Thyroid gland (tissue), 4 donors: ENCODE data around the gene PDXK. TPM values are rescaled to one million over a fixed set of nuclear protein-coding genes. Genes with fewer than 3 reads are reported as not detected.

Experiments
- DNase-seq, 2 donors: peaks; one replicate each; pipeline ENCODE4 v3.0.0-alpha.2; 2019
- H3K27ac ChIP-seq, 3 donors: fragments of 200-600 bp; sonication (generic); 1 replicate in 2 of 3; 2 replicates in 1 of 3; pipeline ENCODE4 v1.5.1; 2016 to 2019; ENCODE audit warnings: mild to moderate bottlenecking in 1 of 3, moderate library complexity in 1 of 3
- H3K27me3 ChIP-seq: fragments of 200-600 bp; sonication (generic); one replicate; pipeline ENCODE4 v1.5.1; 2019
- H3K36me3 ChIP-seq, 2 donors: fragments of 200-600 bp; sonication (generic); one replicate each; pipeline ENCODE4 v1.5.1; 2016 to 2019
- H3K4me1 ChIP-seq, 2 donors: fragments of 200-600 bp; sonication (generic); one replicate each; pipeline ENCODE4 v1.5.1; 2017 to 2019
- H3K4me3 ChIP-seq, 3 donors: fragments of 200-600 bp; sonication (generic); replicated peaks in 1 of 3; 1 replicate in 2 of 3; 2 replicates in 1 of 3; pipeline ENCODE4 v1.5.1; 2016; ENCODE audit warnings: mild to moderate bottlenecking in 1 of 3
- H3K9me3 ChIP-seq: fragments of 200-600 bp; sonication (generic); one replicate; pipeline ENCODE4 v1.5.1; 2017
- CTCF ChIP-seq, 6 experiments: fragments of 200-600 bp in 3 of 6; fragments of 450-650 bp in 3 of 6; sonication (generic) in 3 of 6; IDR thresholded peaks; one replicate each; pipeline ENCODE4 v1.5.1; 2016 to 2019; ENCODE audit warnings: antibody characterized with exemption in 6 of 6, mild to moderate bottlenecking in 2 of 6, inconsistent platforms in 1 of 6, moderate library complexity in 1 of 6
- POLR2A ChIP-seq, 2 donors: fragments of 450-650 bp; IDR thresholded peaks; one replicate each; pipeline ENCODE4 v1.6.1; 2017; ENCODE audit warnings: antibody characterized with exemption in 2 of 2, mild to moderate bottlenecking in 2 of 2, moderate library complexity in 1 of 2
- WGBS, 2 donors: methylation state at CpG; one replicate each; pipeline ENCODE4 v1.1.5; 2017; 5-methylcytosine and 5-hydroxymethylcytosine counted together
- intact Hi-C: fragments of 100-400 bp; cut with DNase I; formaldehyde crosslinking; loops from one replicate; pipeline ENCODE4 v1.15.1; 2023
- total RNA-seq, 4 donors: library from RNA; depleted of rRNA; stranded (reverse); fragments of >200 nt; gene quantifications; one replicate each; pipeline ENCODE4 v1.2.3, GENCODE V29; 2016

Gene PDXK
- total RNA-seq, 4 donors from 2014 or later: 70.6 to 95.5 (median 92.4) TPM

- H3K27me3 ChIP-seq: no peaks in the 10 kb centered on the region
- H3K4me1 ChIP-seq: peaks cover 12 to 13% of the 10 kb centered on the region in 2 donors
- TF ChIP-seq POLR2A (IDR thresholded peaks at IDR 0.05) (no peak), CTCF (IDR thresholded peaks at IDR 0.05) (no peak)
- no peaks in the 10 kb centered on the region for H3K9me3 ChIP-seq
- intact Hi-C loops: no loop called here
- peaks cover 3 to 9% of the 10 kb centered on the region in 2 donors for H3K36me3 ChIP-seq
- no peak overlapping the region for H3K4me3 ChIP-seq
- no peak overlapping the region for H3K27ac ChIP-seq
- DNase-seq: no peak
- WGBS, 2 donors: 63 to 66% methylated on average over 20 of the region's 20 CpGs
These were observed 59.8 kb downstream of the PDXK start for GRCh38 chr21:43778469-43779335.

GRCh38 chr21:43779660-43780059, 60.7 kb downstream of the PDXK start:
- Histone ChIP-seq H3K27ac (no peak overlapping the region), H3K9me3 (no peaks in the 10 kb centered on the region), H3K4me1 (peaks cover 7 to 8% of the 10 kb centered on the region in 2 donors), H3K36me3 (no peaks in the 10 kb centered on the region), H3K4me3 (no peak overlapping the region), H3K27me3 (no peaks in the 10 kb centered on the region)
- 86 to 87% methylated on average over 5 of the region's 5 CpGs for WGBS, 2 donors
- intact Hi-C loops: no loop called here
- no peak for DNase-seq
- TF ChIP-seq CTCF (IDR thresholded peaks at IDR 0.05) (no peak), POLR2A (IDR thresholded peaks at IDR 0.05) (no peak)

GRCh38 chr21:43781846-43782245, 62.9 kb downstream of the PDXK start:
- WGBS, 2 donors: 79 to 83% methylated on average over 6 of the region's 6 CpGs
- Histone ChIP-seq H3K4me1 (no peaks in the 10 kb centered on the region), H3K4me3 (no peak overlapping the region), H3K9me3 (no peaks in the 10 kb centered on the region), H3K27me3 (no peaks in the 10 kb centered on the region), H3K36me3 (no peaks in the 10 kb centered on the region), H3K27ac (no peak overlapping the region)
- DNase-seq: no peak
- intact Hi-C loops: no loop called here
- TF ChIP-seq CTCF (IDR thresholded peaks at IDR 0.05): no peak

- intact Hi-C loops: no loop called here
- no peak for TF ChIP-seq POLR2A (IDR thresholded peaks at IDR 0.05)
- no peak for TF ChIP-seq CTCF (IDR thresholded peaks at IDR 0.05)
- H3K9me3 ChIP-seq: no peaks in the 10 kb centered on the region
- WGBS, 2 donors: 58 to 80% methylated on average over 5 of the region's 5 CpGs
- no peak overlapping the region for H3K4me3 ChIP-seq
- no peaks in the 10 kb centered on the region for H3K36me3 ChIP-seq
- DNase-seq: no peak
- H3K4me1 ChIP-seq: no peaks in the 10 kb centered on the region
- H3K27me3 ChIP-seq: no peaks in the 10 kb centered on the region
- H3K27ac ChIP-seq: no peak overlapping the region
These were observed 63.6 kb downstream of the PDXK start for GRCh38 chr21:43782431-43783097.
